Stimulated activated CD4-positive, alpha-beta T cell treated with anti-CD3 and anti-CD28 coated beads, TNF-alpha, amount 100 ng/mL, for 4 hours (primary cell): ENCODE results near the gene CROCC2.

ENCODE experiments used
- DNase-seq, 3 experiments: peaks; one replicate each; pipeline ENCODE4 v3.0.0-alpha.2; 2020; ENCODE audit warnings: low read depth in 3 of 3

CROCC2 gene

GRCh38 chr2:240988146-240988545 is 82.0 kb downstream of the CROCC2 start:
- DNase-seq: no peak

- DNase-seq: no peak
Measured at GRCh38 chr2:240988571-240989271, 82.6 kb downstream of the CROCC2 start.

DNA sequence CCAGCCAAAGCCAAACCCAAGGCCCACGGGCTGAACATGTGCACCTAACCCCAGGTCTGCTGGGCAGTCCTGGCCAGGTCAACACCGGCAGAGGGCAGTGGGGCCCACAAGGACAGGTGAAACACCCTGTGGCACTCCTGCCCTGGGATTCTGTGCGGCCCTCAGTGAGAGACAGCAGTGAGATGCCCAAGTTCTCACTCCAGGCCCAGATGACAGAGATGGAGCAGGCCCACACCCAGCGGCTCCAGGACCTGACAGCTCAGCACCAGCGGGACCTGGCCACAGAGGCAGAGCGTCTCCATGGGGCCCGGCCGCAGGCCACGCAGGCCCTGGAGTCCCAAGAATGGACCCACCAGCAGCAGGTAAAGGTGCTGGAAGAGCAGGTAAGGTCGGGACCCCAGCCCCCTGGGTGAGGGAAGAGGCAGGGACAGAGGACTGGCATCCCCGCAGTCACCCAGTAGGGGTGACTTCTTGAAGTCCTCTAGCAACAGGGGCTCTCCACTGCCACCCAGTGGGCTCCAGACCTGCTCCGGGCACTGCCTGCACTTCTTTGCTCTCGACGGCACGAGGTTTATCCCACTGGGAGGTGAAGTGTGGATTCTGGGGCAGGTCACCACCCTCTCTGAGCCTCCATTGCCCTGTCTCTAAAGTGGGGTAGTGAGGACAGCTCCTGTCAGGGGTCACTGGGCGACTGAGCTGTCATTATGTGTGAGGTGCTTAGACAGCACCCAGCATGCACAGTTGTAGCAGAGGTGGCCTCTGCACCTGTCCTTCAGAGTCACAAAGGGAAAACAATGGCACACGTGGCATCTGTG is 83.5 kb downstream of the CROCC2 start:
- DNase-seq: no peak

DNA sequence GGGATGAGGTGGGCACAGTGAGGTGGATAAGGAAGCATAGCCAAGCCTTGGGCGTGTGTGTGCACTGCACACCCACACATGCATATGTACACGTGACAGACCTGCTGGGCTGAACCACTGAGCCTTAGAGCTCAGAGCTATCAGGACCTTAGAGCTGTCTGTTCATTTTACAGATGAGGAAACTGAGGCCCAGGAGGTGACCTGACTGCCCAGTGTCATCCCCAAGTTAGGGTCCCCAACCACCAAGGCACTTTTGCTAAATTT is 84.1 kb downstream of the CROCC2 start:
- no peak for DNase-seq

GRCh38 chr2:240990726-240991377 is 84.7 kb downstream of the CROCC2 start:
- DNase-seq: no peak

DNA sequence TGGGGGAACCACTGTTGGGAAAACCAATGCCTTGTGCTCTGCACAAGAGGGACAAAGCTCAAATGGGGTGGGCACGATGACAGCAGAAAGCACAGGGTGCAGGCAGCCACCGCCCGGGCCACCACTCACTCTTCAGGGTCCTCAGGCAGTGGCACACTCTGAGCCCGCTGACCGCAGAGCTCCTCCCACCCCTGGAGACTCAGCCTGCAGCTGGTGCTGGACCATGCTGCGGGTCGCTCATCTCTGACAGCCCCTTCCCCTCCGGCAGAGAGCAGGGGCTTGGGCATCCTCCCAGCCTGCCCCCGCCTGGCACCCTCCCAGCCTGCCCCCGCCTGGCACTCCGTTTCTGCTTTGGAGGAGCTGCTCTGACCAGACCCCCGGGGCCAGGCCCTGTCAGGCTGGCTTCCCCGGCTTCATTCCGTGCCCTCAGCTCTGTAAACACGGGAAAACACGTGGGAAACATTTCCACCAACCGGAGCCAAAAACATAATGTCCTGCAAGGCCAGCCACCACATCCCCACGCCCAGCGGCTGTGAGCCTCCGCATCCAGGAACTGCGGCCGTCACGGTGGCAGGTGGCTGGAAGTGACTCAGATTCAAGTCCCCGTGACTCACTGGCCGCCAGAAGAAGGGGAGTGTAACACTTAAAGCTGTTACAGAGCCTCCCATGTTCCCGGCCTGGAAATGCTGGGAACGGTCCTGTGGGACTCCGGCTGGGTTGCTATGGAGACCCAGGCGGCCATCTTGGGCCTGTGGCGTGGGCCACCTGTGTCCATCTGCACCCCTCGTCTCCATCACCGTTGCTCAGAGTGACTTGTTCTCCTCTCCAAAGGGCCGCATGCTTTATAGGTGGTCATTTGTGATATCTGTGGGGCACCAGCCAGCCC is 85.5 kb downstream of the CROCC2 start:
- DNase-seq: no peak

DNA sequence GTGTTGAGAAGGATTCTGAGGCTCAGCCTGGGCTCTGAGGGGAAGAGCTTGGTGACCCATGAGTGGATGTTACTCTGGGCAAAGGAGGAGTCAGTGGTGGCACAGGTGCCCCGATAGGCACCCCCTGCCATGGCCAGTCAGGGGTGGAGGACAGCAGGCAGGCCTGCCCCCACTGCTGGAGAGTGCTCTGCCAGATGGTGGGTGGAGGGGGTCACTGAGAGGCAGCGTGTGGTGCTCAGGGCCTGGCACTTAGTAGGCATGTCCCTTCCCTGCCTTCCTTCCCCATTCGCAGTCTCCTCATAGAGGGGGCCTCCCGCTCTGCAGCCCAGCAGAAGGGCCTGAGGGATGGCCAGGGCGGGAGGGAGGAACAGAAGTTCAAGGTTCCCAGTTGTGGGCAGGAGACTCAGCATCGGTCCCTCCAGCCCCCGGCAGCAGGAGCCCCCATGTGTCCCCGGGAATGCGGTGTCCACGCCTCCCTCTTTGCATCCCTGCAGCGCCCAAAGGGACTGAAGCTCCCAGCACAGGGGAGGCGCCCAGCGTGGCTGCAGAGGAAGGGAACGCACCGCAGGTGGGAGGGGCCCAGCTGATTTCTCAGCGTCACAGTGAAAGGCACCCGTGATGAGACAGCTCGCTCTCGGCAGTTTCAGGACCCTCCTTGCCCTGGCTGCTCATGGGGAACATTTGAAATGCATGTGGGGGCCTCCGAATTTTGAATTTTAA is 86.6 kb downstream of the CROCC2 start:
- DNase-seq: no peak

DNA sequence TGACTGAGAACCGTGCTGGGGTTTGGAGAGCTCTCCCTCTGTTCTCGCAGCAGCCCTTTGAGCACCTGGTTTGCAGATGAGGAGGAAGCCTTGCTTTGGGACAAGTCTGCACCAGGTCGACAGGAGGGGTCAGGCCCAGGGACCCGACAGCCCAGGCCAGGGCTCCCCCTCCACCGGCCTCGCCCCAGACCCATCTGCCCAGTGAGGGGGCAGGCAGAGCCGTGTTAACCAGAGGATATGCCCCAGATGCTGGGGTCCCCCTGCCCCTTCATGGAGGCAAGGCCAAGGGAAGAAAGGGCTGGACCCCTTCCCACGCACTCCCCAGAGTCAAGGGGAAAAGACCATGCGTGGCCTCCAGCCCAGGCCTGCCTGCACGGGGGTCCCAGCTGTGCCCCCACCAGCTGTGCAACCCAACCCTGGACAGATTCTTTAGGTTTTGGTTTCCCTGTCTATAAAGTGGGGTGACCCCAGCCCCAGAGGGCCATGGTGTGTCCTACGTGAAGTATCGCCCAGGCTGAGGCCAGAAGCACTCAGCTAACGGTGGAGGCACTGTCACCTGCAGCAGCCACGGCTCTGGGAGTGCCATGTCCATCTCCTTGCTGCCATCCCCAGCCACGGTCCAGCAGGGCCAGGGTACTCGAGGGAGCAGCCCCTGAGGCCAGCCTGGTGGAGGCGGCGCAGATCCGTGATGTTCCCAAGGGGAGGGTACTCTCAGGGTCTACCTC is 87.5 kb downstream of the CROCC2 start:
- DNase-seq: no peak

DNA sequence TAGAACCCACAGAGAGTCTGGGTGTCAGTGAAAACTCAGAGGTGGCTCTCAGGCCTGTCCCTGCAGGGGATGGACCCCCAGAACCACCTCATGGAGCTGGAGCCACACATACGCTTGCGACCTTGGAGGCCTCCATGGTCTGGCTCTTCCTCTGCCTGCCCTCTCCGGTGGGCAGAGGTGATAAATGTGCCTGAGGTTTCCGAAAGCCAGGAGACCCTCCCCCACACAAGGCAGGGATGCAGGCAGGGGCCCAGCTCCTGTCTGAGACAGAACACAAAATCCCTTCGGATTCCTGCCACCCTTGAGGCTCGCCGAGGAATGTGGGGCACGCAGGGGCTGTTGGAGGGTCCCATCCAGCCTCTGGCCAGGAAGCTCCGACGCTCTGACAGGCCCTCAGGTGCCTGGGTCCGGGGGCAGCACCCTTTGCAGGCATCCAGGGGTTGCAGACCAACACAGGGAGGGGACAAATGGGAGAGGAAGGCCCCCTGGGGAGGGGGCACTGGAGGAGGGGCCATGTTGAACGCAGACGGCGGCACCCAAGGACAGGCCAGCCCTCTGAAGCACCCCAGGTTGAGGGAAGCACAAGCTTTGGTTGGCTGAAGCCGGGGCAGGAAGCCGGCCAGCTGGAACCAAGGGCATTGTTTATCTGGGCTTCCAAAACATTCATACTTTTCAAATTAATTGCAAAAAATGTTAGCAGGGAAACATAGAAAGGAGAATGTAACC is 88.2 kb downstream of the CROCC2 start:
- no peak for DNase-seq

DNA sequence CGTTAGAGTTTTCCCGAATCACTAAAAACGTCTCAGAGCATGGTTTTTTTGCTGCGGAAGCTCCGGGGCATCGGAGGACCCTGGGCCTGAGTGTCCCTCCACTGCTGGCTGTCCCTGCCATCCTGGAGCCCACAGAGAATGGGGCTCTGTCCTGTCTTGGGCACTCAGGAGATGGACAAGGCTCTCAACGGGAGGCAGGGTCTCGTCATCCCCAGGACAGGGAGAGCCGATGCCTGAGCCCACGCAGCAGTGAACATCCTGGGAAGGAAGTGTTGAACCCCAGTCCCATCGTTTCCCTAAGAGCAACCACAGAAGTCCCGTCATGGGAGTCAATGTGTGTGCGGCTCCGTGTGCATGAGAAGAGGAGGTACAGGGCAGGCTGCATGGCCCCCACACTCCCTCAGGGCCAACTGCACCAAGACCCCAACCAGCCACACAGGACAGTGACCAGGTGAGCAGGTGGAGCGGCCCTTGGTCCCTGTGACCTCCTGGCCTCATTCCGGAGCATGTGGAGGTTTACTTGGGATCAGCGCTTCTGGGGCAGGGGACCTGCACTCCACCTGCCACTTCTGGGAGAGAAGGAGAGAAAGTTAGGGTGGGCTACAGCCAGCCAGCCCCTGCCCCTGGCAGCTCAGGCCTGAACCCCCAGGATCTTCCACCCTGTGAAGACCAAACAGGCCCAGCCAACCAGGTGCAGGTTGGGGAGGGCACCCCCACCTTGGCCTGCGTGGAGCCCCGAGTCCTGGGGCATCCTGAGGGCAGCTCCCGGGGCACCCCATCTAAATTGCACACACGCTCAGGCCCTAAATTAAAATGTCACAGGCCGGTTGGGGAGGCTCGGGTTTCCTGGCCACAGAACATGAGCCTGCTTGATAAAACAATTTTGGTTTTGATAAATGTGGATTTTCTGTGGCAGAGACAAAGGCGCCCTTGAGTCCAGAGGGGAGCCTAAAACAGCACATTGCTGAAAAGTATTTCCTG is 89.2 kb downstream of the CROCC2 start:
- DNase-seq: no peak

DNA sequence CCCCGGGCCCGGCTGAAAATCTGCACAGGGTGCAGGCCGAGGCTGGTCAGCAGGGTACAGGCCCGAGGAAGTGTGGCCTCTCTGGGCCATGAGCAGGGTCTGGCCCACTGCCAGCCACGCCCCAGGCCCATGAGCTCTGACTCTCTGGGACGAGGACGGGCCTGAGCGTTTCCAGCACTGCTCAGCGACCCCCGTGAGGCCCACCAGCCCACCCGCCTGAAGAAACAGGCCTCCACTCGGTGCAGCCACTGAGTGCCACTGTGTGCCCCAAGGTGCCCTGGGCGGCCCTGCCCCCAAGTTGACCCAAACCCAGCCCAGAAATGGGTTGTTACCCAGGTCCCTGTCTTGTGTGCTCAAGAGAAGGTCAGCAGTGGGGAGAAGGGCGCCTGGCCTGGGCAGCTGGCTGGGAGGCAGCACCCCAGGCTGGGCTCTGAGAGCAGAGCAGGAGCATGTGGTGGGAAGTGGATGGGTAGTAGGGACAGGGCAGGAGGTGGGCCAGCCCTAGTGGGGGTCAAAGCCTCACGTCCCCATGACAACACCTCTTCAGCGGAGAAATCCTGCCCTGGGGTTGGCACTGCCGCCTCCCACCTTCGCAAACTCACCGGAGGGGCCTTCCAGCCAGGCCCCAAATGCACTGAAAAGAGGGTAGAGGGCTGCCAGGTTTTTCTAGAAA is 90.2 kb downstream of the CROCC2 start:
- DNase-seq: no peak

- DNase-seq: no peak
Measured at GRCh38 chr2:240996834-240997140, 90.7 kb downstream of the CROCC2 start.

GRCh38 chr2:240997141-240997855 is 91.2 kb downstream of the CROCC2 start:
- DNase-seq: no peak

- no peak for DNase-seq
Measured at GRCh38 chr2:240997856-240998705, 91.9 kb downstream of the CROCC2 start, which contains the start of gene SNED1. SNED1 (plus strand) TSS chr2:240998618; CDS start chr2:240998838, 220 bp downstream.

DNA sequence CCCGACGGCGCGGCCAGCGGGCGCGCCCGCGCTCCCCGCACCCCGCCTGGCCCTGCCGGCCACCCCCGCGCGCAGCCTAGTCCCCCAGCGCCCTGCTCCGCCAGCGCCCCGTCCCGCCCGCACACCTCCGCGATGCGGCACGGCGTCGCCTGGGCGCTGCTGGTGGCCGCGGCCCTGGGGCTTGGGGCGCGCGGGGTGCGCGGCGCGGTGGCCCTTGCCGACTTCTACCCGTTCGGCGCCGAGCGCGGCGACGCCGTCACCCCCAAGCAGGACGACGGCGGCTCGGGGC is 92.5 kb downstream of the CROCC2 start:
- no peak for DNase-seq

DNA sequence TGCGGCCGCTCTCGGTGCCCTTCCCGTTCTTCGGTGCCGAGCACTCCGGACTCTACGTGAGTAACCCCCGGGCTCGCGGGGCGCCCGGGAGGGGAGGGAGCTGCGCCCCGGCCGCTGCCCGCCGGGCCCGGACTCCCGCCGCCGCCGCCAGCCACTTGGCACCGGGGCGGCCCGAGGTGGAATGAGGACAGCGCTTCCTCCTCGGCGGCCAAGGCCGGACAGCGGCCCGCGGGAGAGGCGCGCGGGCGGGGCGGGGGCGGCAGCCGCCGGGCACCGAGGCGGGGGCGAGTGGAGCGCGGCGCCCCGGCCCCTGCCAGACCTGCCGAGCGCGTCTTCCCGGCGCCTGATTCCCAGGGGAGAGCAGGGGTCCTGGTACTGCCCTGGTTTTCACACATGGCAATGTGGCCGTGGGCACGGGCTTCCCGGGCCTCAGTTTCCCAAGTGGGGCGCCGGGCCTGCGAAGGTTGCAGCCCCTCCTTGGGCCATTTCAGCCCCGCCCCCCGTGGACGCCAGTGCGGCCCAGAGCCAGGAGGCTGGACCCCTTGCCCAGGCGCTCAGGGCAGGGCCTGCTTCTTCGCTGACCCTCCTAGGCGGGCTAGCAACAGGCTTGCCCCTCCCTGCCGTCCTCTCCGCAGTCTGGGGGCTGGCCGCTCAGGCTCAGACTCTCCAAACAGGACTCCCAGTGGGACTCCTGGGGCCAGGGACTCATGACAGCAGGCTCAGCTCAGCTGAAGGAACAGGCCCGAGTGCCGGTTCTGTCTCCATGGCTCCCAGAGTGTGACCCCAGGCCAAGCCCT is 93.1 kb downstream of the CROCC2 start:
- no peak for DNase-seq
